ENCODE measurements around the gene CAAP1.
"Not testable (repeated sequence)": the region's sequence is repeated elsewhere in the genome, so short reads cannot be mapped to it uniquely, and the experiment has no call there.

Gene CAAP1

GRCh38 chr9:26850995-26851394 lies 41.6 kb downstream of the CAAP1 start:
- DNase-seq, result no peak

GRCh38 chr9:26833792-26834191 lies 58.8 kb downstream of the CAAP1 start:
- no peak for DNase-seq

- DNase-seq, result not testable (repeated sequence)
These were observed 64.1 kb downstream of the CAAP1 start for GRCh38 chr9:26828391-26828955.

GRCh38 chr9:26814799-26815198 lies 77.8 kb downstream of the CAAP1 start:
- no peak for DNase-seq

GRCh38 chr9:26813247-26813646 lies 79.4 kb downstream of the CAAP1 start:
- no peak for DNase-seq

GRCh38 chr9:26812217-26812616 lies 80.4 kb downstream of the CAAP1 start:
- no peak for DNase-seq

- no peak for DNase-seq
These were observed 81.5 kb downstream of the CAAP1 start for GRCh38 chr9:26811106-26811505.

GRCh38 chr9:26809795-26810194 lies 82.8 kb downstream of the CAAP1 start:
- no peak for DNase-seq

GRCh38 chr9:26807161-26807560 lies 85.4 kb downstream of the CAAP1 start:
- DNase-seq, result no peak

GRCh38 chr9:26802921-26803320 lies 89.7 kb downstream of the CAAP1 start:
- DNase-seq, result no peak

- no peak for DNase-seq
These were observed 90.8 kb downstream of the CAAP1 start for GRCh38 chr9:26801772-26802171.

GRCh38 chr9:26800322-26800721 lies 92.3 kb downstream of the CAAP1 start:
- DNase-seq, result no peak

- no peak for DNase-seq
These were observed 101.3 kb downstream of the CAAP1 start for GRCh38 chr9:26791274-26791673.

Data from anterior cingulate cortex (tissue), 58 donors.